GM12878 (cell line): ENCODE results near the gene NSD2. TPM values are rescaled to one million over a fixed set of nuclear protein-coding genes. Genes with fewer than 3 reads are reported as not detected.

Experiments
- ATAC-seq: fragments of 200-7000 bp; cut with Tn5 transposase; 3 replicates; pipeline ENCODE4 v1.9.1; 2020; ENCODE audit warnings: mild to moderate bottlenecking, moderate library complexity
- BruUV-seq: library from RNA; stranded (reverse); fragments of 400-500 nt; replicated peaks from 2 replicates; lab custom pipeline; 2021; lab: Mats Ljungman, UMichigan
- CTCF ChIA-PET: fragments of 300-600 bp; sonication (Branson Sonifier 250); formaldehyde crosslinking; extraction: SDS; loops from one replicate; lab custom pipeline; 2021; ENCODE audit warnings: inconsistent platforms; lab: Yijun Ruan, JAX
- POLR2A ChIA-PET: fragments of 350-600 bp; formaldehyde crosslinking; extraction: SDS; loops from one replicate; lab custom pipeline; 2021; ENCODE audit warnings: inconsistent platforms; lab: Charles Lee
- RAD21 ChIA-PET: fragments of 300-600 bp; sonication (Branson Sonifier 250); formaldehyde crosslinking; loops from one replicate; lab custom pipeline; 2023; ENCODE audit warnings: antibody characterized with exemption; ENCODE audit not compliant: unreplicated experiment; lab: Charles Lee
- SMC1A ChIA-PET: fragments of 300-600 bp; sonication (Branson Sonifier 250); formaldehyde crosslinking; loops from one replicate; lab custom pipeline; 2023; ENCODE audit not compliant: unreplicated experiment, uncharacterized antibody; lab: Charles Lee
- DNase-seq: peaks from one replicate; pipeline ENCODE4 v3.0.0-alpha.2; 2011; ENCODE audit warnings: low read depth, low spot score
- FAIRE-seq: peaks from 3 replicates; lab custom pipeline; 2011; peaks lifted over from hg19 to GRCh38; lab: Jason Lieb, UNC
- H2AFZ ChIP-seq: 2 replicates; pipeline ENCODE4 v1.6.0; 2011; ENCODE audit warnings: low read depth, low read length, control low read depth; ENCODE audit not compliant: control insufficient read depth
- H3K27ac ChIP-seq: 2 replicates; pipeline ENCODE4 v1.5.1; 2011; ENCODE audit warnings: control low read depth; ENCODE audit not compliant: control insufficient read depth, insufficient read depth
- H3K27me3 ChIP-seq, 2 experiments: replicated peaks in 1 of 2; 2 replicates each; pipeline versions ENCODE4 v1.6.0 to v1.6.1; 2011; ENCODE audit warnings: low read length in 1 of 2; ENCODE audit not compliant: control insufficient read depth in 2 of 2, insufficient read depth in 2 of 2
- H3K36me3 ChIP-seq, 2 experiments: 2 replicates each; pipeline ENCODE4 v1.5.1; 2011; ENCODE audit warnings: low read length in 1 of 2; ENCODE audit not compliant: control insufficient read depth in 2 of 2, insufficient read depth in 2 of 2
- H3K4me1 ChIP-seq: 2 replicates; pipeline ENCODE4 v1.6.1; 2011; ENCODE audit warnings: mild to moderate bottlenecking, low read length, moderate library complexity, mixed read lengths; ENCODE audit not compliant: control insufficient read depth, insufficient read depth
- H3K4me2 ChIP-seq: 2 replicates; pipeline ENCODE4 v1.6.0; 2011; ENCODE audit warnings: control low read depth; ENCODE audit not compliant: control insufficient read depth, insufficient read depth
- H3K4me3 ChIP-seq: fragments of 200-600 bp; sonication (generic); 2 replicates; pipeline ENCODE4 v1.5.1; 2016
- H3K79me2 ChIP-seq: 2 replicates; pipeline ENCODE4 v1.6.0; 2011; ENCODE audit warnings: low read length; ENCODE audit not compliant: control insufficient read depth, insufficient read depth
- H3K9ac ChIP-seq: 2 replicates; pipeline ENCODE4 v1.8.0; 2011; ENCODE audit warnings: low read length, control low read depth, mixed read lengths; ENCODE audit not compliant: control insufficient read depth, insufficient read depth
- H3K9me3 ChIP-seq: replicated peaks from 3 replicates; pipeline ENCODE4 v1.5.1; 2011; ENCODE audit warnings: mild to moderate bottlenecking, low read length; ENCODE audit not compliant: control insufficient read depth, insufficient read depth
- H4K20me1 ChIP-seq: 2 replicates; pipeline ENCODE4 v1.6.0; 2011; ENCODE audit not compliant: control insufficient read depth, insufficient read depth
- ATF7 ChIP-seq: fragments of 450-650 bp; IDR thresholded peaks from 2 replicates; pipeline ENCODE4 v1.6.1; 2016; ENCODE audit warnings: low read depth, mild to moderate bottlenecking
- CHD1 ChIP-seq: IDR thresholded peaks from 2 replicates; pipeline ENCODE4 v1.6.1; 2012; ENCODE audit warnings: low read depth, low read length, improper control_type of control experiment
- E2F8 ChIP-seq: fragments of 450-650 bp; IDR thresholded peaks from 2 replicates; pipeline ENCODE4 v1.6.1; 2018; ENCODE audit warnings: mild to moderate bottlenecking, low read depth, moderate library complexity; ENCODE audit not compliant: partially characterized antibody
- EED ChIP-seq: sonication (generic); IDR thresholded peaks from 2 replicates; pipeline ENCODE4 v1.6.1; 2016; ENCODE audit warnings: antibody characterized with exemption, low read depth
- KLF5 ChIP-seq: fragments of 450-650 bp; IDR thresholded peaks from 2 replicates; pipeline ENCODE4 v1.6.1; 2014; ENCODE audit warnings: mild to moderate bottlenecking; ENCODE audit not compliant: partially characterized antibody
- MEF2A ChIP-seq: IDR thresholded peaks from 2 replicates; pipeline ENCODE4 v1.6.1; 2011; ENCODE audit warnings: low read depth, mild to moderate bottlenecking, low read length, moderate library complexity; ENCODE audit not compliant: insufficient read depth
- MYC ChIP-seq: IDR thresholded peaks from 2 replicates; pipeline ENCODE4 v1.6.1; 2011; ENCODE audit warnings: mild to moderate bottlenecking, low read length, moderate library complexity, inconsistent platforms; ENCODE audit not compliant: insufficient read depth, insufficient replicate concordance, insufficient read length, severe bottlenecking
- NFXL1 ChIP-seq: fragments of 450-650 bp; IDR thresholded peaks from 2 replicates; pipeline ENCODE4 v1.6.1; 2017; ENCODE audit warnings: antibody characterized with exemption, mild to moderate bottlenecking, borderline replicate concordance
- NR2C2 ChIP-seq: IDR thresholded peaks from 2 replicates; pipeline ENCODE4 v1.6.1; 2011; ENCODE audit warnings: borderline replicate concordance, low read depth; ENCODE audit not compliant: control insufficient read depth, insufficient read length
- REST ChIP-seq: IDR thresholded peaks from 2 replicates; pipeline ENCODE4 v1.6.1; 2012; ENCODE audit warnings: mild to moderate bottlenecking, low read depth, low read length
- STAT1 ChIP-seq: fragments of 450-650 bp; conservative IDR thresholded peaks from 2 replicates; pipeline ENCODE4 v1.6.1; 2014; ENCODE audit warnings: antibody characterized with exemption, mild to moderate bottlenecking
- ZBTB4 ChIP-seq: fragments of 450-650 bp; formaldehyde crosslinking; IDR thresholded peaks from 2 replicates; pipeline ENCODE4 v1.4.0; 2022; ENCODE audit warnings: mild to moderate bottlenecking, moderate library complexity
- ZNF274 ChIP-seq: IDR thresholded peaks from one replicate; pipeline ENCODE4 v1.8.0; 2011; ENCODE audit not compliant: insufficient read length, insufficient read depth
- ZNF622 ChIP-seq: fragments of 450-650 bp; IDR thresholded peaks from 2 replicates; pipeline ENCODE4 v1.6.1; 2017; ENCODE audit warnings: mild to moderate bottlenecking, inconsistent platforms
- WGBS: methylation state at CpG from one replicate; pipeline ENCODE4 v1.1.6; 2016; ENCODE audit warnings: low lambda C conversion rate; ENCODE audit not compliant: insufficient replicate concordance, insufficient coverage; ENCODE audit errors: missing lambda C conversion rate; 5-methylcytosine and 5-hydroxymethylcytosine counted together
- in situ Hi-C: fragments of 300-500 bp; cut with MboI; formaldehyde crosslinking; loops from 9 replicates; pipeline ENCODE4 v1.14.3; 2018; ENCODE audit warnings: mixed read lengths
- intact Hi-C: fragments of 100-400 bp; cut with micrococcal nuclease; formaldehyde crosslinking; loops from one replicate; pipeline ENCODE4 v1.14.2; 2022; ENCODE audit not compliant: unreplicated experiment
- polyA plus RNA-seq, 11 experiments: library from polyadenylated mRNA; depleted of rRNA in 4 of 11; unstranded in 6 of 11; stranded (reverse) in 5 of 11; fragments of >200 nt; fragmentation: Nextera tagmentation in 4 of 11; fragmentation: Illumina TruSeq in 1 of 11; extraction: Ambion mirVana in 4 of 11; extraction: Trizol in 1 of 11; gene quantifications; 1 replicate in 1 of 11; 2 replicates in 10 of 11; pipeline versions ENCODE4 v1.2.1 to v1.2.3, GENCODE V29; 2011 to 2016; ENCODE audit warnings: inconsistent platforms in 2 of 11, missing spikeins in 2 of 11, low read depth in 1 of 11
- total RNA-seq, 4 experiments: library from RNA; depleted of rRNA in 3 of 4; stranded (reverse); fragments of >200 nt in 3 of 4; fragmentation: Illumina TruSeq in 1 of 4; extraction: Trizol in 1 of 4; gene quantifications; 2 replicates each; pipeline versions ENCODE4 v1.2.1 to v1.2.3, GENCODE V29; 2013 to 2021

Gene NSD2
- total and polyA plus RNA-seq, 10 of the 15 experiments (the other 5 are each of a cell fraction or from before 2014, with no cell fraction given) = 8.6 to 139 (median 67.2) TPM

GRCh38 chr4:1972414-1972813, 101.2 kb downstream of the NSD2 start:
- H3K27me3 ChIP-seq = no peaks in the 10 kb centered on the region
- in situ Hi-C loops = no loop called here
- RAD21 ChIA-PET = no interaction called here
- POLR2A ChIA-PET = no interaction called here
- H2AFZ ChIP-seq = no peak overlapping the region
- H3K36me3 ChIP-seq = peaks cover 39 to 50% of the 10 kb centered on the region in 2 experiments
- no peak overlapping the region for H3K27ac ChIP-seq
- DNase-seq (no peak), FAIRE-seq (no peak), ATAC-seq (no peak)
- no peak overlapping the region for H3K9ac ChIP-seq
- no peaks in the 10 kb centered on the region for H3K4me1 ChIP-seq
- H3K4me2 ChIP-seq = no peak overlapping the region
- WGBS = 96% methylated on average over 10 of the region's 10 CpGs
- H3K4me3 ChIP-seq = no peak overlapping the region
- no TSS peak for BruUV-seq
- H3K79me2 ChIP-seq = no peaks in the 10 kb centered on the region
- H4K20me1 ChIP-seq = no peaks in the 10 kb centered on the region
- intact Hi-C loops = no loop called here
- SMC1A ChIA-PET = interaction anchor here (0.6 kb wide), 1 partner anchor 217 kb away, joined by 3 read pairs; no protein-coding TSS in a partner anchor
- no peaks in the 10 kb centered on the region for H3K9me3 ChIP-seq
- CTCF ChIA-PET = no interaction called here
- TF ChIP-seq NR2C2 = no peak
- no peak for TF ChIP-seq E2F8
- TF ChIP-seq REST = no peak
- no peak for TF ChIP-seq CHD1
- TF ChIP-seq MYC = no peak
- TF ChIP-seq ATF7 = no peak
- TF ChIP-seq ZBTB4 = no peak
- no peak for TF ChIP-seq EED
- TF ChIP-seq ZNF274 = no peak
- TF ChIP-seq ZNF622 = no peak
- TF ChIP-seq STAT1 = no peak
- TF ChIP-seq NFXL1 = no peak
- no peak for TF ChIP-seq MEF2A
- TF ChIP-seq KLF5 = no peak
